ENCODE measurements around the gene FAM98A.

- TF ChIP-seq POLR2A (IDR thresholded peaks at IDR 0.05): no peak
- TF ChIP-seq CTCF (IDR thresholded peaks at IDR 0.05): no peak
These were observed 6.0 kb upstream of the FAM98A start for GRCh38 chr2:33605056-33605455.
